BJ (cell line): ENCODE measurements around the gene SOX13. TPM values are rescaled to one million over a fixed set of nuclear protein-coding genes. Genes with fewer than 3 reads are reported as not detected.

ENCODE experiments used
- CTCF ChIA-PET: fragments of 350-600 bp; formaldehyde crosslinking; extraction: SDS; loops from one replicate; lab custom pipeline; 2021; ENCODE audit warnings: antibody characterized with exemption, inconsistent platforms; lab: Yijun Ruan, JAX
- POLR2A ChIA-PET: fragments of 300-600 bp; sonication (Branson Sonifier 250); formaldehyde crosslinking; extraction: SDS; loops from one replicate; lab custom pipeline; 2021; ENCODE audit warnings: antibody characterized with exemption; lab: Charles Lee
- DNase-seq: peaks from one replicate; pipeline ENCODE4 v3.0.0-alpha.2; 2011; ENCODE audit warnings: low read depth
- H3K27me3 ChIP-seq: 2 replicates; pipeline ENCODE4 v1.6.0; 2011; ENCODE audit warnings: low read length; ENCODE audit not compliant: control insufficient read depth, insufficient read depth
- H3K36me3 ChIP-seq: 2 replicates; pipeline ENCODE4 v1.5.1; 2011; ENCODE audit warnings: low read length; ENCODE audit not compliant: control insufficient read depth, insufficient read depth
- H3K4me3 ChIP-seq: 2 replicates; pipeline ENCODE4 v1.5.1; 2011; ENCODE audit warnings: low read depth, mild to moderate bottlenecking, control low read depth, low read length
- polyA plus RNA-seq: library from polyadenylated mRNA; depleted of rRNA; stranded (reverse); fragments of >200 nt; gene quantifications from 2 replicates; pipeline ENCODE4 v1.2.3, GENCODE V29; 2011
- TF ChIP-seq, protein P1 (sequence below): IDR thresholded peaks from 2 replicates; pipeline ENCODE4 v1.5.1; 2011; ENCODE audit warnings: low read depth, mild to moderate bottlenecking, control low read depth, inconsistent platforms, low read length, moderate library complexity; ENCODE audit not compliant: insufficient read depth

The SOX13 gene
- polyA plus RNA-seq, 1 experiment = 9.5 TPM

GRCh38 chr1:204032642-204033235, 40.2 kb upstream of the SOX13 start:
- Histone ChIP-seq H3K4me3 (no peak overlapping the region), H3K27me3 (peaks cover 4% of the 10 kb centered on the region; the same call in 1 of the 2 replicates), H3K36me3 (no peaks in the 10 kb centered on the region)
- ChIA-PET CTCF (interaction anchor here (1.6 kb wide), 1 partner anchor 11 kb away, joined by 4 read pairs; no protein-coding TSS in a partner anchor), POLR2A (no interaction called here)
- DNase-seq = no peak
- TF ChIP-seq, protein P1, sequence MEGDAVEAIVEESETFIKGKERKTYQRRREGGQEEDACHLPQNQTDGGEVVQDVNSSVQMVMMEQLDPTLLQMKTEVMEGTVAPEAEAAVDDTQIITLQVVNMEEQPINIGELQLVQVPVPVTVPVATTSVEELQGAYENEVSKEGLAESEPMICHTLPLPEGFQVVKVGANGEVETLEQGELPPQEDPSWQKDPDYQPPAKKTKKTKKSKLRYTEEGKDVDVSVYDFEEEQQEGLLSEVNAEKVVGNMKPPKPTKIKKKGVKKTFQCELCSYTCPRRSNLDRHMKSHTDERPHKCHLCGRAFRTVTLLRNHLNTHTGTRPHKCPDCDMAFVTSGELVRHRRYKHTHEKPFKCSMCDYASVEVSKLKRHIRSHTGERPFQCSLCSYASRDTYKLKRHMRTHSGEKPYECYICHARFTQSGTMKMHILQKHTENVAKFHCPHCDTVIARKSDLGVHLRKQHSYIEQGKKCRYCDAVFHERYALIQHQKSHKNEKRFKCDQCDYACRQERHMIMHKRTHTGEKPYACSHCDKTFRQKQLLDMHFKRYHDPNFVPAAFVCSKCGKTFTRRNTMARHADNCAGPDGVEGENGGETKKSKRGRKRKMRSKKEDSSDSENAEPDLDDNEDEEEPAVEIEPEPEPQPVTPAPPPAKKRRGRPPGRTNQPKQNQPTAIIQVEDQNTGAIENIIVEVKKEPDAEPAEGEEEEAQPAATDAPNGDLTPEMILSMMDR = no peak

DNA sequence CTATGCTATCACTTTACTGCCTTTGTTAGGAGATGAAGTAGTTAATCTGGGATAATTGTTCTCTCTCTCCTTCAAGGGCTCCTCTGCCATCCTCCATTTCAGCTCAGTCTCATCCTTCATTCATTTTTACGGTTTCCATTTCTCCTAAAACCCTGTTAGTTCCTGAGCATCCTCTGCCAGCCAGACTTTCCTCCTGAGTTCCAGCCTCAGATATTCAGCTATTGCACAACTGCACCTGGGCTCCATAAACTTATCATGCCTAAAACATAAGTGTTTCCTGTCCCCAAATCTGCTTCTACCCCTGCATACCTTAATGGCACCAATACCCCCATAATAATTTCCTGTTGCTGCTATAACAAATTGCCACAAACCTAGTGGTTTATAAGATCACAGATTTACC, 39.6 kb upstream of the SOX13 start:
- DNase-seq = no peak
- TF ChIP-seq, protein P1 = no peak
- H3K27me3 ChIP-seq = peaks cover 4% of the 10 kb centered on the region; the same call in 1 of the 2 replicates
- CTCF ChIA-PET = interaction anchor here (1.6 kb wide), 1 partner anchor 12 kb away, joined by 4 read pairs; no protein-coding TSS in a partner anchor
- H3K36me3 ChIP-seq = no peaks in the 10 kb centered on the region
- no peak overlapping the region for H3K4me3 ChIP-seq
- POLR2A ChIA-PET = no interaction called here

- CTCF ChIA-PET = no interaction called here
- POLR2A ChIA-PET = no interaction called here
Observed at GRCh38 chr1:204036882-204037655, 35.8 kb upstream of the SOX13 start.

GRCh38 chr1:204041232-204041767, 31.6 kb upstream of the SOX13 start:
- Histone ChIP-seq H3K4me3 (no peak overlapping the region), H3K27me3 (0 out of 2 replicates have a peak, but pooled peaks cover 4% of the 10 kb centered on the region), H3K36me3 (no peaks in the 10 kb centered on the region)
- TF ChIP-seq, protein P1 = no peak
- POLR2A ChIA-PET = no interaction called here
- no peak for DNase-seq
- CTCF ChIA-PET = no interaction called here

More at GRCh38 chr1:204036882-204037655, 35.8 kb upstream of the SOX13 start:
- Histone ChIP-seq H3K36me3 (no peaks in the 10 kb centered on the region), H3K4me3 (no peak overlapping the region), H3K27me3 (0 out of 2 replicates have a peak, but pooled peaks cover 6% of the 10 kb centered on the region)
- no peak for DNase-seq
- TF ChIP-seq, protein P1 = no peak
